ENCODE measurements around the gene MEF2C. TPM values are rescaled to one million over a fixed set of nuclear protein-coding genes. Genes with fewer than 3 reads are reported as not detected.

The MEF2C gene
- polyA plus RNA-seq, 1 donor (not counting 4 experiments of a cell fraction or from before 2014, with no cell fraction given) = 0.10 TPM

- TF ChIP-seq CTCF (optimal IDR thresholded peaks at IDR 0.05 in 1 of 3, IDR thresholded peaks at IDR 0.05 in 1 of 3, conservative IDR thresholded peaks at IDR 0.05 in 1 of 3; ENCODE audit: extremely low read depth in 1 of 3, insufficient read depth in 2 of 3, low read length in 3 of 3) = no peak
- no peaks in the 10 kb centered on the region for H3K4me1 ChIP-seq (ENCODE audit: control insufficient read depth, extremely low read depth, insufficient read depth, low read length)
- DNase-seq (ENCODE audit: low read depth, low spot score) (no peak), FAIRE-seq (no peak)
- no peaks in the 10 kb centered on the region for H4K20me1 ChIP-seq (ENCODE audit: control insufficient read depth, extremely low read depth, insufficient read depth, low read length)
- H3K36me3 ChIP-seq (ENCODE audit: control insufficient read depth in 2 of 2, extremely low read depth in 1 of 2, insufficient read depth in 2 of 2, low read length in 2 of 2) = no peaks in the 10 kb centered on the region
- dilution Hi-C loops (cut with MboI; ENCODE audit: extremely low pct_ligation_motif_present, low sequenced_read_pairs) = loop anchor here (25.0 kb wide), 1 partner anchor 607 kb away; no protein-coding TSS in a partner anchor
- no peaks in the 10 kb centered on the region for H3K9me1 ChIP-seq (ENCODE audit: control insufficient read depth, extremely low read depth, insufficient read depth, low read length)
- H3K79me2 ChIP-seq (ENCODE audit: control insufficient read depth, insufficient read depth, low read length) = no peaks in the 10 kb centered on the region
- no peak overlapping the region for H3K4me2 ChIP-seq (ENCODE audit: control insufficient read depth, extremely low read depth, insufficient read depth, low read depth, low read length)
- H3K27ac ChIP-seq (ENCODE audit: control insufficient read depth, insufficient read depth, low read length) = no peak overlapping the region
- H3K9me3 ChIP-seq (ENCODE audit: control insufficient read depth, low read depth, low read length) = no peaks in the 10 kb centered on the region
- no peak overlapping the region for H3K9ac ChIP-seq (ENCODE audit: control insufficient read depth, extremely low read depth, insufficient read depth, low read length)
- no peak overlapping the region for H3K4me3 ChIP-seq (ENCODE audit: control insufficient read depth in 2 of 3, extremely low read depth in 1 of 3, insufficient read depth in 2 of 3, low read depth in 1 of 3, low read length in 3 of 3)
- no peak overlapping the region for H2AFZ ChIP-seq (ENCODE audit: control insufficient read depth, low read length)
- H3K27me3 ChIP-seq (ENCODE audit: control insufficient read depth, extremely low read depth, insufficient read depth, low read length) = no peaks in the 10 kb centered on the region
Measured at GRCh38 chr5:88729829-88730182, 153.2 kb downstream of the MEF2C start.

GRCh38 chr5:88729084-88729828 lies 153.7 kb downstream of the MEF2C start:
- DNase-seq (ENCODE audit: low read depth, low spot score) = peak; percentile 4
- no peaks in the 10 kb centered on the region for H4K20me1 ChIP-seq (ENCODE audit: control insufficient read depth, extremely low read depth, insufficient read depth, low read length)

More at GRCh38 chr5:88729084-88729828, 153.7 kb downstream of the MEF2C start:
- Histone ChIP-seq H3K9me3 (ENCODE audit: control insufficient read depth, low read depth, low read length) (no peaks in the 10 kb centered on the region), H3K9ac (ENCODE audit: control insufficient read depth, extremely low read depth, insufficient read depth, low read length) (no peak overlapping the region), H3K36me3 (ENCODE audit: control insufficient read depth in 2 of 2, extremely low read depth in 1 of 2, insufficient read depth in 2 of 2, low read length in 2 of 2) (no peaks in the 10 kb centered on the region), H2AFZ (ENCODE audit: control insufficient read depth, low read length) (no peak overlapping the region), H3K27me3 (ENCODE audit: control insufficient read depth, extremely low read depth, insufficient read depth, low read length) (no peaks in the 10 kb centered on the region), H3K4me2 (ENCODE audit: control insufficient read depth, extremely low read depth, insufficient read depth, low read depth, low read length) (no peak overlapping the region), H3K4me3 (ENCODE audit: control insufficient read depth in 2 of 3, extremely low read depth in 1 of 3, insufficient read depth in 2 of 3, low read depth in 1 of 3, low read length in 3 of 3) (no peak overlapping the region), H3K79me2 (ENCODE audit: control insufficient read depth, insufficient read depth, low read length) (no peaks in the 10 kb centered on the region), H3K4me1 (ENCODE audit: control insufficient read depth, extremely low read depth, insufficient read depth, low read length) (no peaks in the 10 kb centered on the region), H3K9me1 (ENCODE audit: control insufficient read depth, extremely low read depth, insufficient read depth, low read length) (no peaks in the 10 kb centered on the region), H3K27ac (ENCODE audit: control insufficient read depth, insufficient read depth, low read length) (no peak overlapping the region)
- TF ChIP-seq EZH2 (IDR thresholded peaks at IDR 0.05; ENCODE audit: low read length) (no peak), CTCF (optimal IDR thresholded peaks at IDR 0.05 in 1 of 3, IDR thresholded peaks at IDR 0.05 in 1 of 3, conservative IDR thresholded peaks at IDR 0.05 in 1 of 3; ENCODE audit: extremely low read depth in 1 of 3, insufficient read depth in 2 of 3, low read length in 3 of 3) (peak; percentile 41 to 52 (median 48))
- dilution Hi-C loops (cut with MboI; ENCODE audit: extremely low pct_ligation_motif_present, low sequenced_read_pairs) = loop anchor here (25.0 kb wide), 1 partner anchor 608 kb away; no protein-coding TSS in a partner anchor
- FAIRE-seq = peak; percentile 29

All from keratinocyte (primary cell).